GM12892 (cell line): Measurements from ENCODE around the gene SREK1.

Experiments
- POLR2A ChIP-seq: IDR thresholded peaks from 2 replicates; pipeline ENCODE4 v1.6.1; 2011; ENCODE audit warnings: low read depth, low read length, control low read depth
- POLR2AphosphoS5 ChIP-seq: IDR thresholded peaks from 2 replicates; pipeline ENCODE4 v1.6.1; 2011; ENCODE audit warnings: low read depth, low read length, control low read depth
- TAF1 ChIP-seq: IDR thresholded peaks from 2 replicates; pipeline ENCODE4 v1.6.1; 2011; ENCODE audit warnings: low read depth, mild to moderate bottlenecking, control low read depth, low read length, borderline replicate concordance

GRCh38 chr5:66224773-66225553 is 80.9 kb downstream of the SREK1 start:
- TF ChIP-seq POLR2AphosphoS5 (no peak), POLR2A (no peak), TAF1 (no peak)
